Kidney tubule cell (primary cell): ENCODE results near the gene SLC26A1.
A peak's percentile ranks its signal among the peaks of the same experiment; 100 is the strongest.

Experiments used
- DNase-seq: peaks from one replicate; pipeline ENCODE4 v3.0.0-alpha.2; 2018; ENCODE audit warnings: low spot score

The SLC26A1 gene

GRCh38 chr4:993111-994029 lies at the start of gene SLC26A1:
Gene SLC26A1 (minus strand): TSS chr4:993404. CDS start chr4:991703, 1,701 bp downstream.
- peak; percentile 88 for DNase-seq

- DNase-seq = no peak
These were observed 49.3 kb upstream of the SLC26A1 start for GRCh38 chr4:1042352-1043055.

GRCh38 chr4:1041936-1042330 lies 48.7 kb upstream of the SLC26A1 start:
- no peak for DNase-seq

GRCh38 chr4:1041147-1041935 lies 48.1 kb upstream of the SLC26A1 start:
- DNase-seq = peak; percentile 81

GRCh38 chr4:1040344-1041146 lies 47.3 kb upstream of the SLC26A1 start:
- DNase-seq = no peak

GRCh38 chr4:1039493-1040343 lies 46.5 kb upstream of the SLC26A1 start:
- peak; percentile 54 for DNase-seq

GRCh38 chr4:1038948-1039492 lies 45.8 kb upstream of the SLC26A1 start:
- DNase-seq = no peak

GRCh38 chr4:1036976-1037810 lies 44.0 kb upstream of the SLC26A1 start:
- DNase-seq = no peak

GRCh38 chr4:1036095-1036494 lies 42.9 kb upstream of the SLC26A1 start:
- no peak for DNase-seq

- DNase-seq = no peak
These were observed 42.3 kb upstream of the SLC26A1 start for GRCh38 chr4:1035510-1035909.

GRCh38 chr4:1033840-1034551 lies 40.8 kb upstream of the SLC26A1 start:
- DNase-seq = no peak

- no peak for DNase-seq
These were observed 39.7 kb upstream of the SLC26A1 start for GRCh38 chr4:1032861-1033260.

GRCh38 chr4:1031956-1032795 lies 39.0 kb upstream of the SLC26A1 start:
- DNase-seq = no peak

GRCh38 chr4:1031346-1031745 lies 38.1 kb upstream of the SLC26A1 start:
- no peak for DNase-seq

- DNase-seq = no peak
These were observed 37.4 kb upstream of the SLC26A1 start for GRCh38 chr4:1030559-1030958.

- DNase-seq = no peak
These were observed 36.8 kb upstream of the SLC26A1 start for GRCh38 chr4:1030031-1030430.

GRCh38 chr4:1029529-1029928 lies 36.3 kb upstream of the SLC26A1 start:
- DNase-seq = no peak
